ENCODE data around the gene SLC16A10.

- TF ChIP-seq CTCF (IDR thresholded peaks at IDR 0.05) (no peak), POLR2A (IDR thresholded peaks at IDR 0.05) (no peak)
Observed at GRCh38 chr6:111204305-111204704, 117.0 kb downstream of the SLC16A10 start.

Data from thyroid gland (tissue), 4 donors.